ENCODE measurements around the gene CCDC141.

CCDC141 gene

GRCh38 chr2:178863130-178863855 is 186.6 kb downstream of the CCDC141 start:
- DNase-seq: no peak

- no peak for DNase-seq
These were observed 189.4 kb downstream of the CCDC141 start for GRCh38 chr2:178860551-178860950.

DNA sequence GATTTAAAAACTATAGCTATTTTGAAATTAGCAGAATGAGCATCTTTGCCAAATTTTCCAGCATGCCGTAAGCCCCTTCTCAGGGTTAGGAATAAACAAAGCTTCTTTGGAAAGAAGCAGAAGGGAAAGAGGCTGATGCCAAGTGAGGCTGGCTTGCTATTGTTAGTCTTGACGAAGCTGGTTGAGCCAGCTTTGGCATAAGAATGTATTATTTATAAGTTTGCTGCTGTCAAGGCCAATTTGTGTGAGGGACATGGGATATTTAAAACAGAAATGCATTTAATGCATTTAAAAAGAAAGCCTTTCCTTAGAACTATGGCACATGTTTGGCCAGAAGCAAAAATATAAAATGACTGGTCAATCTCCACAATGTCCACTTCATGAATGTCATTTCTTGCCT is 190.2 kb downstream of the CCDC141 start:
- no peak for DNase-seq

DNA sequence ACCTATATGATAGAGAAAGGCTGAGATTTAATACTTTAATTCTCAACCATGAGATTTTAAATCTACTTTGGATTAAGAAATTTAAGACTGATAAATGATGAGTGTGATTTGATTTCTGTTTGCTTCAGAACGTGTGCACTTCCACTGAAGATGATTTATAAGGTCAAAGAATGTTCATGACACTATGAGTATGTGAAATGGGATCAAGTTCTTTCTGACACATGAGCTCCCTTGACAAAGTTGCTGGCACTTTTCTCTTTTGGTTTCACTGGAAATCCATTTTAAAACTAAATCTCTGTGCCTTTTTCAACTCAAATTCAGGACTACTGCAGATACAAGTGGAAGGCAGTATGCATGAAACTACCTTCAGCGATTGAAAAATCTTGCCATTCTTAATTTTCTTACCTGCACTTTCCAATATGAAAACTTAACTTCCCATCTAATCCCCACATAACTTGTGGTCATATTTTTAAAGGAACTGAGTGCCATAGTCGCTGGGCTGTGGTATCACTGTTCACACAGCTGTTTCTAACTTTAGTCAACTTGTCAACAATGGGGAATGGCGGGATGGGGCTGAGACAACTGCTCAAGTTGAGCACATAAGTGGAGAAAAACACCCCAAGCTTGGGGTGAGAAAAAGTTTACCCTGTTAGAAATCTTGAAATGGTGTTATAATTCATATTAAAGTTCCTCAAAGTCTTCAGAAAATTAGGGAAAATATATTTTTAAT is 190.9 kb downstream of the CCDC141 start:
- DNase-seq: no peak

DNA sequence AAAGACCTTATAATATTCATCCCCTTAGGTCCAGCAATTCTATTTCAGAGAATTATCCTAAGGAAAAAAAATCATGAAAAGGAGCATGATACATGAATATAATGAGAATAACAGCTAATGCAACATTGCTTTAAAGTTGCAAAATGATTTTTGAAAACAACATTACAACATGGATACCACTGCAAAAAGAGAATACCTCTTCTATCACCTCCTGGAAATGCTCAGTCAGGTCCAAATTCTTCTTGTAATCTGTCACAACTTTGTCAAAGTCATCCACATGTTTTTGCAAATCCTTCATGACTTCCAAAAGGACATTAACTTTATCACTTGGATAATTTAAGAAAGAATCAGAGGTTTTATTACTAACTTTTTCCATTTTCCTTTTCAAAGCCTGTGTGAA is 194.8 kb downstream of the CCDC141 start:
- DNase-seq: no peak

DNA sequence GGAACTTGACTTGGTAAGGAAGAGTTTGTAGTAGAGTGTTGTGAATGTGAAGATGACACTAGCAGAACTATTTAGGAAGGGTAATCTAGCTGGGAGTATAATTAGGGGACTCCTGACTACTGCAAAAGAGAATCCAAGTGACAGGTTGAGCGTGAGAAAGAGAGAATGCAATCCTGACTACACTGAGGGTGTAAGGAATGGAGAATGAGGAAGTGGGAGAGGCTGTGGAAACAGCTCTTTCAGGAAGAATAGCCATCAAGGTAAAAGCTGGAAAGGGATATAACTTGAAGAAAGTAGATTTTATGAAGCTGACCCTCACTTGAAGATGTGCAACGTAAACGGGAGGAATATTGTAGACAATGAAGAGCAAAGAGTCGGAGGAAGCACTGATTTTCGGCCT is 201.6 kb downstream of the CCDC141 start:
- DNase-seq: no peak

DNA sequence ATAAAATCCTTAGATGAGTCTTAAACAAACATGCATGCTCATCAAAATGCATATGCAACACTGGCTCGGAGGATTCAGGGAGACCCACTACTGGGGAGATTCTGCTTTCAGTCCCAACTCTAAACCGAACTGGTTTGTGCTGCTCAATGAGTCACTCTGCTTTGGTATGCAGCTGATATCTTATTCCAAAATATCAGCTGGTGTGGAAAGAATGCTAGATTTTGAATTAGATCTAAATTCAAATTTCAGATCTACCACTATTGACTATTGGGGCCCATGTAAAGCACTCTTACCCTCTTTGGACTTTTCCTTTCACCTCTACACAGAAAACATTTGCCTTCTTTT is 203.5 kb downstream of the CCDC141 start:
- DNase-seq: no peak

GRCh38 chr2:178845566-178846457 is 204.1 kb downstream of the CCDC141 start:
- DNase-seq: no peak

GRCh38 chr2:178844701-178845100 is 205.2 kb downstream of the CCDC141 start:
- no peak for DNase-seq

- DNase-seq: no peak
These were observed 205.7 kb downstream of the CCDC141 start for GRCh38 chr2:178844269-178844668.

DNA sequence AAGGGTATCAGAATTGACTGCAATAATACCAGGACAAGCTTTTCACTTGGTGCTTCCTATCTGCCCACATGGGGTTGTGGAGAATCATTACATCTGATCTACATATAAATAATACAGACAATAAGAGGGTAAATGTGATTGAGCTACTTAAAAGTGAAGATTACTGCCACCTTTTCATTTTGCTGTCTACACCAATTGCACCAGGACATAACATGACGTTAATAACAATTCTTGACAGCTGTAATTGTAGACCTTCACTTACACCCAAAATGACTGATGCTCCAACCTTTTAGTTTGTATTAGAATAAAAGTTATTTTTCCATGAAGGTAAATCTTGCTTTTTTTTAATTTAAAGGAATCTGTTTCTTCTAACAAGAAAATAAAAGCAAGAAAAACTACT is 206.2 kb downstream of the CCDC141 start:
- no peak for DNase-seq

- DNase-seq: no peak
These were observed 213.1 kb downstream of the CCDC141 start for GRCh38 chr2:178836807-178837206.

DNA sequence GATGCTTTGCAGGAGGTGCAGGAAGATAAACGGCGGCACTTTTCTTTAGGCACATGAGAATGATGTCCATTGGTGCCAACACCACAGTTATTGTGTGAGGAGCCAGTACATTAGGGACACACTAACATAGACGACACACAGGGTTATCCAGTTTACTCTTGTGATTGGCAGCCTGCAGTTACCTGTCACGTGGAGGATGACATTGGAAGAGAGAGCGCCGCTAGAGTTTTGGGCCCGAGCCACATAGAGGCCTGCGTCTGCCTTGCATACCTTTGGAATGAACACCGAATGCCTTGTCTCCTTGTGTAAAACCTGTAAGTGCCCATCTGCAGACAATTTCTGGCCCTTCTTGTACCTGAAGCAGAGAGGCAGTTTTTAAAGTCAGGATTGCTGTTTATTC is 215.9 kb downstream of the CCDC141 start:
- no peak for DNase-seq

- DNase-seq: no peak
These were observed 216.6 kb downstream of the CCDC141 start for GRCh38 chr2:178833382-178833781.

DNA sequence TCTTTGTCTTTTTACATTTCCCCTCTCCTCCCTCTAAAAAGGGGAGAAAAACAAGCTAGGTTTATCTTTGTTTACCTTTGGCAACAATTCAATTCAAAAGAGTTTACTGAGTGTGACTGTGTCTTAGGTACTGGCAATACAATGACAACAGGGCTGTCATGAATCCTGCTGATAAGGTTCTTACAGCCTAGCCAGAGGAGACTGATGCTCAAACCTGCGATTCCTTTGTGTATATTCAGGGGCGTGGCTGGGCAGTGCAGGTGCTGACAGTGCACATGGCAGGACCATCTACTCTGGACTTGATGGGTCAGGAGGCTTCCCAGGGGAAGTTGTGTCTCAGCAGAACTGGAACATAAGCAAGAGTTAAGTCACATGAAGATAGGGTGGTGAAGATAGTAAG is 219.5 kb downstream of the CCDC141 start:
- DNase-seq: no peak

- DNase-seq: no peak
These were observed 220.0 kb downstream of the CCDC141 start for GRCh38 chr2:178829981-178830380.

- DNase-seq: no peak
These were observed 220.5 kb downstream of the CCDC141 start for GRCh38 chr2:178829299-178829960.

GRCh38 chr2:178828486-178828881 is 221.5 kb downstream of the CCDC141 start:
- DNase-seq: no peak

GRCh38 chr2:178827739-178828485 is 222.0 kb downstream of the CCDC141 start:
- no peak for DNase-seq

DNA sequence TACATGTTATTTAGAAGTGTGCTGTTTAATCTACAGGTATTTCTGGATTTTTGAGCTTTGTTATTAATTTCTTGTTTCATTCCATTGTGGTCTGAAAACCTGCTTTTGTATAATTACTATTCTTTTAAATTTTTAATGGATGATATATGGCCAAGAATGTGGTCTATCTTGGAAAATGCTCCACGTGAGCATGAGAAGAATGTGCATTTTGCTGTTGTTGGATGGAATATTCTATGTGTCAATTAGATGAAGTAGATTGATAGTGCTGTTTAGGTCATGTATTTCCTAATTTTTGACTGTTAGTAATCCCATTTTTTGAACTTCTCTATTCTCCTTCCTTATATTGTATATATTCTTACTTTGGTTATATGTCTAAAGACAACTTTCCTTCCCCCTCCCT is 222.8 kb downstream of the CCDC141 start:
- no peak for DNase-seq

DNA sequence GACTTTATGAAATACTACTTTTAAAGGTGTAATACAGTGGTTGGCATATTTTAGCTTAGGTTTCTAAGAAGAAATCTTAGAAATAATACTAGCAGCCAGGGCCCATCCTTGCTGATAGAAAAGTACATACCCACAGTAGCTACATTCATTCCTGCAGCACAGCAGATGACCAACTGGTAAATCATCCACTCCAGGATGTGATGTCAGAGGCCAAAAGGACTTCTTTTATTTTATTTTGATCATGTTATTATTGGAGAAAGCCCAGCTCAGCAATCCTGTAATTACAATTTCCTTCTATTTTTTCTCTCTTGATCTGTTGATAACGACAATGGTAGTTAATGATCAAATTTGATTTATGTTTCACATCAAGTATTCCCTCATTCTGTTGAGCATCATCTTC is 224.8 kb downstream of the CCDC141 start:
- no peak for DNase-seq

DNA sequence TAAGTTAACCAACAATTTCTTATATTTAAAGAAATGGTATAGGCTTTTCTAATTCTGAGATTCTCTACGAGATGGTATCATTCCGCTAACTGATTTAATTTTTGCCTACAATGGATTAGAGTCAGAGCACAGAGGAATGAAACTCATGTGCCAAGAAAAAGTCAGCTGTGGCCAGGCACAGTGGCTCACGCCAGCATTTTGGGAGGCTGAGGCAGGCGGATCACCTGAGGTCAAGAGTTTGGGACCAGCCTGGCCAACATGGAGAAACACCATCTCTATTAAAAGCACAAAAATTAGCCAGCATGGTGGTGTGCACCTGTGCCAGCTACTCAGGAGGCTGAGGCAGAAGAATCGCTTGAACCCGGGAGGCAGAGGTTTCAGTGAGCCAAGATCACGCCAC is 225.8 kb downstream of the CCDC141 start:
- no peak for DNase-seq

Measured in CD4-positive, alpha-beta T cell treated with Interleukin-10 for 1 hour (primary cell).